Epithelial cell of proximal tubule (primary cell): ENCODE data around the gene EGFR. TPM values are rescaled to one million over a fixed set of nuclear protein-coding genes. Genes with fewer than 3 reads are reported as not detected.
A peak's percentile ranks its signal among the peaks of the same experiment; 100 is the strongest.

Source experiments
- DNase-seq: peaks from one replicate; pipeline ENCODE4 v3.0.0-alpha.2; 2011; ENCODE audit warnings: low read depth
- H3K4me3 ChIP-seq: 2 replicates; pipeline ENCODE4 v1.5.1; 2011; ENCODE audit warnings: low read depth, mild to moderate bottlenecking, low read length
- CTCF ChIP-seq: conservative IDR thresholded peaks from 2 replicates; pipeline ENCODE4 v1.5.1; 2012; ENCODE audit warnings: low read depth, mild to moderate bottlenecking, low read length
- total RNA-seq: library from RNA; depleted of rRNA; stranded (reverse); fragments of >200 nt; gene quantifications from 2 replicates; pipeline ENCODE4 v1.2.3, GENCODE V29; 2015

EGFR gene
- total RNA-seq, 1 donor from 2014 or later, result 48.1 TPM

DNA sequence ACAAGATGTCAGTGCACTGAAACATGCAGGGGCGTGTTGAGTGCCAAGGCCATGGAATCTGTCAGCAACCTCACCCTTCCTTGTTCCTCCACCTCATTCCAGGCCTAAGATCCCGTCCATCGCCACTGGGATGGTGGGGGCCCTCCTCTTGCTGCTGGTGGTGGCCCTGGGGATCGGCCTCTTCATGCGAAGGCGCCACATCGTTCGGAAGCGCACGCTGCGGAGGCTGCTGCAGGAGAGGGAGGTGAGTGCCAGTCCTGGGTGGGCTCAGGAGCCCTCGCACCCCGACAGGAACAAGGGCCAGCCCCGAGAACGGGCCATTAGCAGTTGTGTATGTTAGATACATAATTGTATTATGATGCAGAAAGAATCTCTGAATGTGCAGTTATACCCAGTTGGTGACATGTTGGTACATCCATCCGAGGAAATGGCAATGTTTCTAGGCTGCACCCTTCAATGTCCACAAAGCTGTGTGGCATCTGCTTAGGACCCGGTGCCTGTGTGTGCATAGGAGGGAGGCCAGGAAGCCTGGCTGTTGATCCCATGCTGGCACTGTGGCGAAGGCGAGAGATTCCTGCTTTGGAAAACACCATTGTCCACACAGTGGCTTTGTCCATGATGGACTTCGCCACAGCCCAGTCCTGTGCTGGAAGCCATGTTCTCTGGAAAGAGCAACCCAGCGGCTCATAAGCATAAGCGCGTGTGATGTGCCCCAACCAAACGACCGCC lies 154.2 kb downstream of the EGFR start:
- no peak overlapping the region for H3K4me3 ChIP-seq
- no peak for DNase-seq
- TF ChIP-seq CTCF, result no peak

DNA sequence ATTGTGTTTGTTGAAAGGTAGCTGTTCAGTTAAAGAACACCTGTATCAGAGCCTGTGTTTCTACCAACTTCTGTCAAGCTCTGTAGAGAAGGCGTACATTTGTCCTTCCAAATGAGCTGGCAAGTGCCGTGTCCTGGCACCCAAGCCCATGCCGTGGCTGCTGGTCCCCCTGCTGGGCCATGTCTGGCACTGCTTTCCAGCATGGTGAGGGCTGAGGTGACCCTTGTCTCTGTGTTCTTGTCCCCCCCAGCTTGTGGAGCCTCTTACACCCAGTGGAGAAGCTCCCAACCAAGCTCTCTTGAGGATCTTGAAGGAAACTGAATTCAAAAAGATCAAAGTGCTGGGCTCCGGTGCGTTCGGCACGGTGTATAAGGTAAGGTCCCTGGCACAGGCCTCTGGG lies 154.9 kb downstream of the EGFR start:
- H3K4me3 ChIP-seq, result no peak overlapping the region
- peak; percentile 25 for TF ChIP-seq CTCF
- DNase-seq, result no peak

- TF ChIP-seq CTCF, result no peak
- H3K4me3 ChIP-seq, result no peak overlapping the region
- DNase-seq, result no peak
Observed at GRCh38 chr7:55174456-55174855, 155.6 kb downstream of the EGFR start.

DNA sequence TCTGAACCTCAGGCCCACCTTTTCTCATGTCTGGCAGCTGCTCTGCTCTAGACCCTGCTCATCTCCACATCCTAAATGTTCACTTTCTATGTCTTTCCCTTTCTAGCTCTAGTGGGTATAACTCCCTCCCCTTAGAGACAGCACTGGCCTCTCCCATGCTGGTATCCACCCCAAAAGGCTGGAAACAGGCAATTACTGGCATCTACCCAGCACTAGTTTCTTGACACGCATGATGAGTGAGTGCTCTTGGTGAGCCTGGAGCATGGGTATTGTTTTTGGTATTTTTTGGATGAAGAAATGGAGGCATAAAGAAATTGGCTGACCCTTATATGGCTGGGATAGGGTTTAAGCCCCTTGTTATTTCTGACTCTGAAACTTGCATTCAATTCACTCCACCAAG lies 156.0 kb downstream of the EGFR start:
- TF ChIP-seq CTCF, result no peak
- no peak for DNase-seq
- no peak overlapping the region for H3K4me3 ChIP-seq

DNA sequence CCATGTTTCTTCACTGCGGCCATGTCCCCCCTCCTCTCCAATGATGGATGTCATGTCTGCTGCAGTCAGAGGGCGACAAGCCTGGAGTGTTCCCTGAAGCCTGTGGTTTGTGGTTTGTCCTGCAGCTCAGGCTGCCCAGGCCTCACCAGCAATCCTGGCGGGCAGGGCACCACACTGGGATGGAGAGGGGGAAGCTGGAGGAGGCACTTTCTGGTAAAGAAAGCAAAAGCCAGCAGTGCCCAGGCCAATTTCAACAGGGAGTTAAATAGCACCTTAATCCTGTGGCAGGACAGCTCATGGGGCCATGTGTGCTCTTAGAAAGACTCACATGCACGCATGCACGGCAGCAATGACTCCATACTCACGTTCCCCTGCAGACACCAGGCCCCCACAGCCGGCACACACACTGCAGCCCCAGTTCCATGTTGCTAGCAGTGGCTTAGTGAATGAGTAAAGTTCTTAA lies 158.3 kb downstream of the EGFR start:
- no peak for TF ChIP-seq CTCF
- H3K4me3 ChIP-seq, result no peak overlapping the region
- DNase-seq, result no peak

DNA sequence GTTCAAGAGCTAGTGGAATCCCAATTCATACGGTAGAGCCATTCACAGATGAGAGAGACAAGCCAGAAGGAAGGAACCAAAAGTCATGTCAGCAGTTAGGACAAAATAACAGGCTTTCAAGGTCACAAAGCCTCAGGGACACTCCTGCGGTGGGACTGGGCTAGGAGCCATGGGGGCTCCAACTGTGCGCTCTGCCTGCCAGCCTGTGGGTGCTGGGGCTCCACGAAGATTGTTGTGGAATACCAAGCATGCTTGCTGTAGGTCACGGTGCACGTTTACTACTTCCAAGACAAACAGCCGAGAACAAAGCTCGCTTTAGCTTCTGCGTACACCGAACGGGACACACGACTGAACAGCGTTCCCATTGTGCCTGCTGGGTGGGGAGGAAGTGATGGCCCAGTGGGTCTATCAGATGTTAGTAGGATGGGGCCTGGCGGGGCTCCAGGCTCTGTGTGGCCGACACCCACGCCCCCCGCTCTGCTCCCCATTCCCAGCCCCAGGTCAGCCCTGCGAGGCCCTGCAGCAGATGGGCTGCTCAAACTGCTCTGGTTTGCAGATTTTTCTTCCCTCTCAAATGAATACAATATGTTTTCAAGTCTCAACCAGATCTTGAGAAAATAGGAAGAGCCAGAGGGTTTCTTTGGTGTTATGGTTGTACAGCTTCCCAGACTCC lies 158.9 kb downstream of the EGFR start:
- TF ChIP-seq CTCF, result no peak
- no peak overlapping the region for H3K4me3 ChIP-seq
- DNase-seq, result no peak
